ENCODE measurements around the gene RABL6. TPM values are rescaled to one million over a fixed set of nuclear protein-coding genes. Genes with fewer than 3 reads are reported as not detected.
A peak's percentile ranks its signal among the peaks of the same experiment; 100 is the strongest.

RABL6 gene, protein sequence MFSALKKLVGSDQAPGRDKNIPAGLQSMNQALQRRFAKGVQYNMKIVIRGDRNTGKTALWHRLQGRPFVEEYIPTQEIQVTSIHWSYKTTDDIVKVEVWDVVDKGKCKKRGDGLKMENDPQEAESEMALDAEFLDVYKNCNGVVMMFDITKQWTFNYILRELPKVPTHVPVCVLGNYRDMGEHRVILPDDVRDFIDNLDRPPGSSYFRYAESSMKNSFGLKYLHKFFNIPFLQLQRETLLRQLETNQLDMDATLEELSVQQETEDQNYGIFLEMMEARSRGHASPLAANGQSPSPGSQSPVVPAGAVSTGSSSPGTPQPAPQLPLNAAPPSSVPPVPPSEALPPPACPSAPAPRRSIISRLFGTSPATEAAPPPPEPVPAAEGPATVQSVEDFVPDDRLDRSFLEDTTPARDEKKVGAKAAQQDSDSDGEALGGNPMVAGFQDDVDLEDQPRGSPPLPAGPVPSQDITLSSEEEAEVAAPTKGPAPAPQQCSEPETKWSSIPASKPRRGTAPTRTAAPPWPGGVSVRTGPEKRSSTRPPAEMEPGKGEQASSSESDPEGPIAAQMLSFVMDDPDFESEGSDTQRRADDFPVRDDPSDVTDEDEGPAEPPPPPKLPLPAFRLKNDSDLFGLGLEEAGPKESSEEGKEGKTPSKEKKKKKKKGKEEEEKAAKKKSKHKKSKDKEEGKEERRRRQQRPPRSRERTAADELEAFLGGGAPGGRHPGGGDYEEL
- total RNA-seq, result 10 to 100 TPM; 54.9 to 70.7 (median 61.5) TPM

DNA sequence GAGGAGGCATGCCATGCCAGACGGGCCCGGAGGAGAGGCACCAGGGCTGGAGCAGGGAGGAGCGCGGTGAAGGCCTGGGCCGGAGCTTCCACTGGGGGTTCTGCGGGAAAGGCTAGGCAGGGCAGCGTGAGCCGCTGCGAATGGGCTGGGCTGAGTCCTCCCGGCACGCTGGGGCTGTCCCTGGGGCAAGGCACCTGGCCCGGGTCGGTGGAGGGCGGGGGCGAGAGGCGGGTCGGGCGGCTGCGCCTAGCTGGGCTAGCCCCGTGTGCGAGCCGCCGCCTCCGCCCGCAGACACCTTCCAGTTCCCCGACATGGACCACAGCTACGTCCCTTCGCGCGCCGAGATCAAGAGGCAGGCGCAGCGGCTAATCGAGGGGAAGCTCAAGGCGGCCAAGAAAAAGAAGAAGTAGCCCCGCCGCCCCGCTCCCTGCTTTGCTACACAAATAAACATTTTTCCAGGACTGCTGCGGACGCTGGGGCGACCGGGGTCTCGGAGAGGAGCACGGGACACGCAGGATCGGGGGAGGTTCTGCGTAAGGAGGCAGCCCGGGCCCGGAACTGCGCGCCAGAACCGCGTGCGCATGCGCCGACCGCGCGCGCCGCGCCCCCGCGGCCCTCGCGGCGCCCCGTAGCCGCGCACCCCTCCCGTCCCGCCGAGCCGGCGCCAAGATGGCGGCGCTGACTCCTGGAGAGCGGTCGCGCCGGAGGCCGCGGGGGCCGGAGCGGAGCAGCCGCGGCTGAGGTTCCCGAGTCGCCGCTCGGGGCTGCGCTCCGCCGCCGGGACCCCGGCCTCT is at the start of gene RABL6:
RABL6 (plus strand) TSS at position 668 of the 794 bp plus-strand sequence. CDS start 249 bp downstream, outside the sequence.
- H3K9me3 ChIP-seq, result no peaks in the 10 kb centered on the region
- peaks cover 0 to 38% (median 0%) of the 10 kb centered on the region in 3 donors for H3K36me3 ChIP-seq
- peak in 3 of 4 donors; percentile 35 to 77 (median 56) for TF ChIP-seq POLR2A (IDR thresholded peaks at IDR 0.05)
- TF ChIP-seq, protein P1, sequence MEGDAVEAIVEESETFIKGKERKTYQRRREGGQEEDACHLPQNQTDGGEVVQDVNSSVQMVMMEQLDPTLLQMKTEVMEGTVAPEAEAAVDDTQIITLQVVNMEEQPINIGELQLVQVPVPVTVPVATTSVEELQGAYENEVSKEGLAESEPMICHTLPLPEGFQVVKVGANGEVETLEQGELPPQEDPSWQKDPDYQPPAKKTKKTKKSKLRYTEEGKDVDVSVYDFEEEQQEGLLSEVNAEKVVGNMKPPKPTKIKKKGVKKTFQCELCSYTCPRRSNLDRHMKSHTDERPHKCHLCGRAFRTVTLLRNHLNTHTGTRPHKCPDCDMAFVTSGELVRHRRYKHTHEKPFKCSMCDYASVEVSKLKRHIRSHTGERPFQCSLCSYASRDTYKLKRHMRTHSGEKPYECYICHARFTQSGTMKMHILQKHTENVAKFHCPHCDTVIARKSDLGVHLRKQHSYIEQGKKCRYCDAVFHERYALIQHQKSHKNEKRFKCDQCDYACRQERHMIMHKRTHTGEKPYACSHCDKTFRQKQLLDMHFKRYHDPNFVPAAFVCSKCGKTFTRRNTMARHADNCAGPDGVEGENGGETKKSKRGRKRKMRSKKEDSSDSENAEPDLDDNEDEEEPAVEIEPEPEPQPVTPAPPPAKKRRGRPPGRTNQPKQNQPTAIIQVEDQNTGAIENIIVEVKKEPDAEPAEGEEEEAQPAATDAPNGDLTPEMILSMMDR (IDR thresholded peaks at IDR 0.05), result peak in 1 of 6 experiments; percentile 21
- no peak for DNase-seq
- peaks cover 27 to 57% (median 27%) of the 10 kb centered on the region in 3 donors for H3K4me1 ChIP-seq
- peaks cover 0 to 9% (median 0%) of the 10 kb centered on the region in 4 donors for H3K27me3 ChIP-seq
- 0 to 2% methylated on average over 3 to 10 of the region's 96 CpGs for WGBS, 2 donors
- intact Hi-C loops (cut with DNase I), result no loop called here
- H3K27ac ChIP-seq, result peak within 1 kb of the TSS; percentile 86 to 96 (median 92)
- H3K4me3 ChIP-seq, result peak within 1 kb of the TSS; percentile 84 to 98 (median 89)

DNA sequence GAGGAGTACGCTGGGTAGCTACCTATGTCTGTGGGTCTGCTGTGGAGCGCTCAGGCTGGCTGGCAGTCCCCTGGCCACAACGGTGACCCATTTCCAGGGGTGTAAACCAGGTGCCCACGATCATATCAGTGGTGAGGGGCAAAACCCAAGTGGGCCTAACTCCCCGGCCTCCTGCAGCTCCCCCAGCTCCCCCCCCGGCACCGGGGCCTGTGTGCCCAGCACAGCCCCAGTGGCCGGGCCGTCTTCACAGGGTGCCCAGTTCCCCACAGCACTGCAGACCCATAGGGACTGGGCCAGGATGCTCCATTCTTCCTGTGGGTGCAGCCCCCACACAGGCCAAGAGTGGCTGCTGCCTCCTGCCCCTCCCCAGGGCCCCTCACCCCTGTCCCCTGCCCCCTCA is 48.7 kb upstream of the RABL6 start:
- Histone ChIP-seq H3K4me3 (no peak overlapping the region), H3K9me3 (peaks cover 0 to 13% (median 0%) of the 10 kb centered on the region in 3 donors), H3K4me1 (peaks cover 0 to 16% (median 0%) of the 10 kb centered on the region in 3 donors), H3K36me3 (no peaks in the 10 kb centered on the region), H3K27ac (no peak overlapping the region), H3K27me3 (peaks cover 0 to 77% (median 4%) of the 10 kb centered on the region in 4 donors)
- 90% methylated on average over 2 of the region's 9 CpGs; no CpG with 5 or more reads in 1 of the 2 donors for WGBS, 2 donors
- intact Hi-C loops (cut with DNase I), result no loop called here
- TF ChIP-seq, protein P1 (IDR thresholded peaks at IDR 0.05), result no peak
- no peak for TF ChIP-seq POLR2A (IDR thresholded peaks at IDR 0.05)
- DNase-seq, result no peak

DNA sequence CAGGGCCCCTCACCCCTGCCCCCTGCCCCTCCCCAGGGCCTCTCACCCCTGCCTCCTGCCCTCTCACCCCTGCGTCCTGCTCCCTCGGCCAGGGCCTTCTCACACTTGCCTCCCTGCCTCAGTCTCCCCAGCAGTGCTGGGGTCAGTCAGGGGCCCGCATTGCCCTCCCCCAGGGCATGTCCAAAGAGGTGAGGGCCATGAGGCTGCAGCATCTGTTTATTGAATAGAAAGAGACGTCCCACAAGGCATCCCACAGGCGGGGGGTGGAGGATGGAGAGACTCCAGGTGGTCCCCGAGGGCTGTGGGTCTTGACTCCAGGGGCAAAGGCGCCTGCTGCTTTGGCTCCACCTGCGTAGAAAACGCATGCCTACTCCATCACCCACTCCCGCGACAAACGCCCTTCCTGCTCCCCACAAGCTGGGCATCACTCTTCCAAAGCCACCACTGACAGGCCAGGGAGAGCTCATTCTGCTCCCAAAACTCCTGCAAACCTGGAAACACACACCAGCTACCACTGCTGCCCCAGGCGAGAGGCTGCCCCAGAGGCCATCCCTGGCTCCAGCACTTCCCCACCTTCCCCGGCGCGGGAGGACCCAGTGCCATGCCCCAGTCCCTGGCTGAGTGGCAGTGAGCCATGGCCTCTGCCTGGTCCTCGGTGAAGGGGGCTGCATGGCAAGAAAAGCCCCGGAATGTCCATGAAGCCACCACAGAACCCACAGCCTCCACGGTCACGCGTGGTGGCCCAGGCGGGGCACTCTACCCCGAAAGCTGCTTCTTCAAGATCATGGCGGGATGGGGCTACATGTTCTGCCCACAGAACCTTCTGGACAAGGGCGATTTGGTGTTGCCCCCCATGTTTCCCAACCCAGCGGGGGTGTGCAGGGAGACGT is 48.1 kb upstream of the RABL6 start:
- H3K27ac ChIP-seq, result no peak overlapping the region
- no peak for DNase-seq
- H3K4me3 ChIP-seq, result no peak overlapping the region
- TF ChIP-seq, protein P1 (IDR thresholded peaks at IDR 0.05), result no peak
- TF ChIP-seq POLR2A (IDR thresholded peaks at IDR 0.05), result no peak
- no peaks in the 10 kb centered on the region for H3K36me3 ChIP-seq
- H3K4me1 ChIP-seq, result peaks cover 0 to 16% (median 0%) of the 10 kb centered on the region in 3 donors
- intact Hi-C loops (cut with DNase I), result no loop called here
- peaks cover 0 to 13% (median 0%) of the 10 kb centered on the region in 3 donors for H3K9me3 ChIP-seq
- WGBS, 2 donors, result 76 to 84% methylated on average over 6 to 12 of the region's 27 CpGs
- H3K27me3 ChIP-seq, result peaks cover 0 to 78% (median 5%) of the 10 kb centered on the region in 4 donors

DNA sequence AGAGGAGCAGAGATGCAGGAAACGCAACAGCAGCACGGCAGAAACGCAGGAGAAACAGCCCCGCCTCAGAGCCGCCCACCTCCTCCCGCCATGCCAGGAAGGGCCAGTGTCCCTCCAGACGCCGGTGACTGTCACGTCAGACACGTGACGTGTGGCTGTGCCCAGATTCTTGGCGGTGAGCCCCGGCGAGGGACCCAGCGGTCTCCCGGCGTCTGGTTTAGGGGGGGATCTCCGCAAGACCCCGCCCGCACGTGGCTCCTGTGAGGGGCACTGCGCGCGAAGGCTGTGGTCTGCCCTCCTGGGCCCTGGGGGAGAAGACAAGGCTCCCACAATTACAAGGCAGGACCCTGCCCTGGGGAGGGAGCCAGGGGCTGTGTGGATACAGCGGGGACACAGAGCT is 47.3 kb upstream of the RABL6 start:
- peaks cover 0 to 12% (median 0%) of the 10 kb centered on the region in 3 donors for H3K9me3 ChIP-seq
- H3K36me3 ChIP-seq, result no peaks in the 10 kb centered on the region
- H3K27ac ChIP-seq, result no peak overlapping the region
- 34 to 100% methylated on average over 1 to 3 of the region's 25 CpGs for WGBS, 2 donors
- TF ChIP-seq, protein P1 (IDR thresholded peaks at IDR 0.05), result no peak
- TF ChIP-seq POLR2A (IDR thresholded peaks at IDR 0.05), result no peak
- H3K4me1 ChIP-seq, result peaks cover 0 to 16% (median 0%) of the 10 kb centered on the region in 3 donors
- intact Hi-C loops (cut with DNase I), result no loop called here
- no peak for DNase-seq
- no peak overlapping the region for H3K4me3 ChIP-seq
- peaks cover 0 to 80% (median 5%) of the 10 kb centered on the region in 4 donors for H3K27me3 ChIP-seq

Measured in esophagus squamous epithelium (tissue), 5 donors.